ENCODE results near the gene ADORA1.

ADORA1 gene

DNA sequence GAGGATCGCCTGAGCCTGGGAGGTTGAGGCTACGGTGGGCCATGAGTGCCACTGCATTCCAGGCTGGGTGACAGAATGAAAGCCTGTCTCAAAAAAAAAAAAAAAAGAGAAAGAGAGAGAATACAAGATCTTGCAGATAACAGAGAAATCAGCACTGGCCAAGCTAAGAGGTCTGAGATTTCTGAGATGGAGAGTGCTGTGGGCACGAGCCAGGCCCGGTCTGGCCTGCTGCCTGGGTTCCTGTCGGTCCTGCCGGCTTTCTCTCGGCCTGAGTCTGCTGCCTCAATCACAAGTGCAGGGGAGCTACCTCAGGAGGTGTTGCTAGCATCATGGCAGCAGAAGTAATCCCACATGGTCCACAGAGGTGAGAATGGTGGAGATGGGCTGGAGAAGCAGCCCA is 19.0 kb downstream of the ADORA1 start:
- TF ChIP-seq CTCF (IDR thresholded peaks at IDR 0.05; ENCODE audit: low read depth, low read length, missing control alignments) = no peak
- H3K4me3 ChIP-seq (ENCODE audit: low read depth, low read length) = no peak overlapping the region

DNA sequence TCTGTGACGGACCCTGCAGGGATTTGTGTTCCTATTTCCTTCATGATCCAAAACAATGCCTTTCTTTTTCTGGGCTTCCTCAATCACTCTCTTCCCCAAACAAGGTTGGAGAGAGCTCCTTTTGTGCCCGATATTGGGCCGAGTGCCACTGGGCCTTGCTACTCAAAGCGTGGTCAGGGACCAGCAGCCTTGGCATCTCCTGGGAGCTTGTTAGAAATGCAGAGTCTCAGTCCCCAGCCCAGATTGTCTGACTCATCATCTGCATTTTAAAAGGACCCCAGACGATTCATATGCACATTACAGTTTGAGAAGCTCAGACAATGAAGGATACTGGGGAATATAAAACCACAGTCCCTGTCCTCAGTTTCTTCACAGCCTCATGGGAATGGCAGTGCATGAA is 19.9 kb downstream of the ADORA1 start:
- no peak for TF ChIP-seq CTCF (IDR thresholded peaks at IDR 0.05; ENCODE audit: low read depth, low read length, missing control alignments)
- DNase-seq (ENCODE audit: low read depth) = no peak
- no peak overlapping the region for H3K4me3 ChIP-seq (ENCODE audit: low read depth, low read length)

More for the DNA sequence above, 19.0 kb downstream of the ADORA1 start:
- no peak for DNase-seq (ENCODE audit: low read depth)

GRCh38 chr1:203148127-203148526 is 20.6 kb downstream of the ADORA1 start:
- H3K4me3 ChIP-seq (ENCODE audit: low read depth, low read length) = no peak overlapping the region
- peak; percentile 65 for TF ChIP-seq CTCF (IDR thresholded peaks at IDR 0.05; ENCODE audit: low read depth, low read length, missing control alignments)
- no peak for DNase-seq (ENCODE audit: low read depth)

DNA sequence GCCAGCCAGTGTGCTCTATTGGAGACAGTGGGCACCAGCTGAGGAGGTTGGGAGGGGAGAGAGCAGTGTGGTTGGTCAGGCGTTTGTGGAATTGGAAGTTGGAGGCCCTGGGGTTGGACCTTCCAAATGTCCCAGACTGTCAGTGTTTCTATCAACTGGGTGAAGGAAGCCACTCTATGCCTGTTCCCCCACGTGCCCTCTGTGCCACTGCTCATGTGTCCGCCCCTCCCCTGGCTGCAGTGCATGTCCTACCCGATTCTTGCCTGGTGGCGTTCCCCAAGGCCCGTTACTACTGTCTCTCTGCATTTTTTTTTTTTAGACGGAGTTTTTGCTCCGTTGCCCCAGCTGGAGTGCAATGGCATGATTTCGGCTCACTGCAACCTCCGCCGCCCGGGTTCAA is 21.1 kb downstream of the ADORA1 start:
- no peak overlapping the region for H3K4me3 ChIP-seq (ENCODE audit: low read depth, low read length)
- DNase-seq (ENCODE audit: low read depth) = no peak
- TF ChIP-seq CTCF (IDR thresholded peaks at IDR 0.05; ENCODE audit: low read depth, low read length, missing control alignments) = no peak

DNA sequence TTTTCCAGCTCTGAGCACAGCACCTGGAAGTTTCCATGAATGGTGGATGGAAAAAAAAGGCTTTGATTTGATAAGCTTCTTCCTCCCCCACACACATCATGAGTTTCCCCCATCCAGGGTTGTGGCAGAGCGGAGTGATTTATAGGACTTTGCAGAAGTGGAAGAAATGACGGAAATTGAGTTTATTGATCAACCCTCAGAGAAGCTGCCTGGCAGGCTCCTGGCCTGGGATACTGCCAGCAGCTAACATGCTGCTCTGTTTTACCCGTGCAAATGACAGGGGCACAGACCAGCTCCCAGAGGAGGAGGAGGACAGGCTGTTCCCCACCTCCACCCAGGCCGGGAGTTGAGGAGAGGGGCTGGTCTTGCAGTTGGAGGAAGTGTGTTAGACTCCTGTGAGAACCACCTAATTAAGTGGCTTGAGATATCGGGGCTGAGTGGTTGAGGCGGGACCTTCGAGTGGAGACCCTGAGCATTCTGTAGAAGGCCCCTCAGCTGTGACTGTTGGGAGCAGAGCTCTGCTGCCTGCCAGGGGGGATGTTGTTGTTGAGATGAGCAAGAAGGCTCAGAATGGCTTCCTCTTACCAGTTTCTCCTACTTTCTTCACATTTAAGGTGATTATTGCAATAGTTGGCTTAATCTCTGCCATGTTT is 21.8 kb downstream of the ADORA1 start:
- H3K4me3 ChIP-seq (ENCODE audit: low read depth, low read length) = no peak overlapping the region
- no peak for TF ChIP-seq CTCF (IDR thresholded peaks at IDR 0.05; ENCODE audit: low read depth, low read length, missing control alignments)
- DNase-seq (ENCODE audit: low read depth) = no peak

- no peak overlapping the region for H3K4me3 ChIP-seq (ENCODE audit: low read depth, low read length)
- DNase-seq (ENCODE audit: low read depth) = no peak
- no peak for TF ChIP-seq CTCF (IDR thresholded peaks at IDR 0.05; ENCODE audit: low read depth, low read length, missing control alignments)
Measured at GRCh38 chr1:203150511-203151297, 23.2 kb downstream of the ADORA1 start.
